GM21576 (cell line): ENCODE measurements around the gene PRADC1.

Experiments
- ATAC-seq: cut with Tn5 transposase; IDR thresholded peaks from one replicate; pipeline ENCODE4 v1.9.1; 2021; ENCODE audit warnings: mild to moderate bottlenecking, moderate library complexity; ENCODE audit not compliant: unreplicated experiment

The PRADC1 gene

DNA sequence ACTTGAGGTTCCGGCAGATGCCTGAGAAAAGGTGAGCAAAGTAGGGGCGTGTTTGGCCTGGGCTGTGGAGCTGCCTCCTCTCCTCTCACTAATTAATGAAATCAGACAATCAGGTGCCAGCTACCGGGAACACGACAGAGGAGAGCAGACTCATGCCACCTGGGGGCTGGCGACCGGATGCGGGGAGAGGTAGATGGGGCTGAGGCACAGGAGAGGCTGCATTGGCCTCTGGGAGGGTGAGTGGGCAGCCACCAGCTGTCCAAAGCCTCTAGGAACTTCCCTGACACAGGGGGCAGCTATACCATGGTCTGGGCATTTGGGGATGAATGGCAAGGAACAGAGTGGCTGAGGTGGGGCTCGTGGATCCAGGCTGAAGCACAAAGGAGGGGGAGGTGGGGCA is 26.2 kb upstream of the PRADC1 start:
- ATAC-seq, result no peak

DNA sequence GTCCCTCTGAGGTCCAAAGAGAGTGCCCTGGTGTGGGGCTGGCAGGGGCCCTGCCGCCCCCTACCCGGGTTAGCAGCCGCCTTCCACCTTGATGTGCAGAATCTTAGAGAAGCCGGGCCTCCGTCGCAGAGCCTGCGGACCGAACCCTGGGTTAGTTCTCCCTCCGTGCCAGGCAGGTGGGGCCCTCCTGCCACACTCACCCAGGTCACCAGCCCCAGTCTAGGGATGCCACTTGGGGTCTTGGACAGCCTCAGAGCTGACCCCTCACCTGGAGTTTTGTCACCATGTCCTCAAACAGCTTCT is 25.8 kb upstream of the PRADC1 start:
- no peak for ATAC-seq

DNA sequence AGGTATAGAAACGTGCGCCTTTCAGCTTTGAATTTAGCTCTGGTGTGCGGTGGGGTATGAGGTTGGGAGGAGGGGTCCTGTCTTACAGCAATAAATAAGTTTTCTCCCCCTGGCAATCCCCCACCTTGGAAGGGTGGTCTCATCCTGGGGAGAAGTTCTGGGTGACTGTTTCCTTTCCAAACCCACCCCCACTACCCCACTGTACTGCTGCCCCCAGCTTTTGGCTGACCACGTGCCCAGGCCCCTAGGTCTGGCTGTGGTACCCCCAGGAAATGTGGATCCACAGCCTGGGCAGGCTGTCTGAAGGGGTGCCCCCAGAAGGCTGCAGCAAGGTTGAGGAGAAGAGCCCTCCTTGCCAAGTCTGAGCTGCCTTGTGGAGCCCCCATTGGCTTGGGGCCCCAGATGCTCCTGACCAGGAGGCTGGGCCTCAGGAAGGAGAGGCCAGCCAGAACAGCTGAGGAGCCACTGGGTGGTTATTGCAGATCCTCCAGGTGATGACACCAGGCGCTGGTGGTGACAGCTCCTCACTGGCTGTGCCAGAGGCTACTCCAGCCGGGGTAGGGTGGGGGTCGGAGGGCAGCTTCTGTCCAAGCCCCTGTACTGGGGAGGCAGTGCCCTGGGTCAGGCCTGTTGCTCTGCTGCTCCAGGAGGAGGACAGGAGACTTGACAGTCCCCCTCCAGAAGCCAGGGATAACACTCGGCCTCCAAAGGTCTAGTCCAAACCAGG is 25.3 kb upstream of the PRADC1 start:
- ATAC-seq, result no peak

DNA sequence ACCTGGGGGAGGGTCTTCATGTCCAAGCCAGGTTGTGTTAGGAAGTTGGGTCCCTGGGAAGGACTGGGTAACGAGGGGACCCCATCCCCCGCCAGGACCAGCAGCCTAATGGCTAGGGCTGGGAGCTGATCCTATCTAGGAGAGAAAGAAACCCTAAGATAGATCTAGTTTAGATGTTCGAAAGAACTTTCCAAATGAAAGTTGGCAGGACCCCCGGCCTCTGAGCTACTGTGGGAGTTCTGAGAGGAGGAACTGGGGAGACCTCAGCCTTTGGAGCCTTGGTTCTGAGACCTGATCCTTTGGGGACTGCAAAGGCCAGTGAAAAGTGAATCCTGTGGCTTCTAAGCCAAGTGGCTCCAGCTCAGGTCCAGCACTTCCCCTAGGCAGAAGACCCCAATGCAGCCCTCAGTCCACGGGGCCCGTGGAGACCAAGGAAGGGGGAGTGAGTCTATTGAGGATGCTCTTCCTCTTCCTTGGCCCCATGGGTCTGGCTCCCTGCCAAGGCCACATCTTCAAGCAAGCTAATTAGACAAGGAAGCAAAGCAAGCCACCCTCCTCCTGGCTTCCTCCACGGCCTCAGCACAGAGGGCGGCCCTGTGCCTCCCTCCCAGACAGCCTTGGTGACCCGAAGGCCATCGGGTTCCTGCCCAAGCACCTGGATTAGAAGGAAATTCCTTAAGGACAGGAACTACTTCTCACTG is 24.5 kb upstream of the PRADC1 start:
- ATAC-seq, result no peak

DNA sequence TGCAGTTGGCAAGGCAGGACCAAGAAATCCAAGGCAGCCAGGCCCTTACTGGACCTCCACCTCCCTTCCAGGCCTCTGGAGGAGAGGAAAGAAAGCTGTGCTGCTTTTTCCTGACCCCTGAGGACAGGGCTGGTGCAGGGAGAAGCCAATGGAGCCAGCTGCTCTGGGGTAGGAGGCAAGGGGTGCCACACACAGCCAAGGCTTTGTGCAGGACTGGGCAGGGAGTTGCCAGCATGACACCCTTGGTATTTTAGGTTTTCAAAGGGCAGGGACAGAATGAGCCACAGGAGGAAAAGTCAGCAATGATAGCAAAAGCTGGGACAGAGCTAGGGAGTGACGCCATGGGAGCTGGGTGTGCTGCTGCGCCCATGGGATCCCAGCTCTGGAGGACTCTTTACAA is 24.0 kb upstream of the PRADC1 start:
- ATAC-seq, result no peak

DNA sequence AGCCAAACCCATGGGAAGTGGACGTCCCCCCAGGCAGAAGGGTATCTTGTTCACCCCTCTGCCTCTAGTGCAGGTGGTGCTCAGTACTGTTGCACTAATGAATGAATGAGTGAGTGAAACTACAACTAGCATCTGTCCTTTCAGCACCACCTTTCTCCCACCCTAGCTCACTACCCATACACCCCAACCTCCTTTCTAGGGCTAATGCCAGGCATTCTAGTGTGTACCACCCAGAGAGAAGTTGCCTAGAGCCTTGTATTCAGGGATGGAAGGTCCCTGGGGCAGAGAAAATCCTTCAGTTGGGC is 23.5 kb upstream of the PRADC1 start:
- ATAC-seq, result no peak

DNA sequence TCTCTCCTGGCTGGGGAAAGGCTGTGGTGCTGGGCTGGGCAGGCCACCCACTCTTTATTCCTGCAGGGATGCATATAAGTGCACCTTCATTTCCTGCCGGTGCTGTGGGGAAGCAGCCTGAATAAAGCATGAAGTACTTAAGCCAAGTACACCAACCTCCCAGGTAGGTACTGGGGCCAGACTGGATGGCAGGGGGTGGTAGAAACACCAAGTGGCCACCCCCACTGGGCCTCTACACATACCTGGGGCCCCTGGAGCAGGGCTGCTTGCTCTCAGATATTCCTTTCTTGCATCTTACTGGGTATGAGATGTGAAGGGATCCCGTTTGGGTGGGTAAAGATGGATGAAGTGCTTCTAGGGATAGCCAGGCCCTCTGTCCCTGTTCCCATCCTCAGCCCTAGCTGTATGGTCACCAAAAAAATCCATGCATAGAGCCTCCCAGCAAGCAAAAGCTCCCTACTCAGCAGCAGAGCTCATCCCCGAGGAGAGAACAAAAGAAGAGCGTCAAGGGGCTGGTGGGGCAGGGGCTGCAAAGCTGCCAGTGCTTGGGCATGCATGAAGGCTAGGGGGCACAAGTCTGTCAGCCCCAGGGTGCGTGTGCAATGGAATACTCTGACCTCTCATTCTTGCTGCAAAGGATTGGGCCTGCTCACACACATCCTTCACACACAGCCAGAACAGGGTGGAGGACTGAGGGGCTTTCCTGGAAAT is 23.0 kb upstream of the PRADC1 start:
- ATAC-seq, result no peak

DNA sequence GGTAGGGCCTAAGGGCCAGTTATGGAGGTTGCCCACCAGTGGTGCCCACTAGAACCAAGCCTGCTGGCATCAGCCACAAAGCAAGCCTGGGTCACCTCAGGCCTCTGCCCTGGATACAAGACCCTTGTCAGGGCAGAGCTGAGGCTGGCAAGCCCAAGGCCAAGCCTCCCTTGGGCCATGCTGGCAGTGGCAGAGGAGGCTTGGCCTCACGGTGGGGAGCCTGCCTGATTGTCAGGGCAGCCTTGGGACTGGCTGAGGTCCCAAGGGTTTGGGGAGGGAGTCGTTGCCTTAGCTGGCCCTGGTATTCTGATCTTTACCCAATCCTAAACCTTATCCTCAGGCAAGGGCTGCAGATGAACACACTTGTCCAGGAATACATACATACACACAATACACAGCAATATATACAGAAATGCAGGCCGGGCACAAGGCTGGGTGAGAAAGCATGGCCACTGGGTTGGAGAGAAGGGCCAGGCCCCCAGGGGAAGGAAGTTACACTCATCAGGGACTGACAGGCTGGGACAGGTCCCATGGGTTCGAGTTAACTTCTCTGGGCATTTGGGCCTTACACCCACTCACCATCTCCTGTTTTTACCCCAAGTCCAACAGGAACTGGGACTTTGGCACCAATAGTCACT is 22.1 kb upstream of the PRADC1 start:
- no peak for ATAC-seq

DNA sequence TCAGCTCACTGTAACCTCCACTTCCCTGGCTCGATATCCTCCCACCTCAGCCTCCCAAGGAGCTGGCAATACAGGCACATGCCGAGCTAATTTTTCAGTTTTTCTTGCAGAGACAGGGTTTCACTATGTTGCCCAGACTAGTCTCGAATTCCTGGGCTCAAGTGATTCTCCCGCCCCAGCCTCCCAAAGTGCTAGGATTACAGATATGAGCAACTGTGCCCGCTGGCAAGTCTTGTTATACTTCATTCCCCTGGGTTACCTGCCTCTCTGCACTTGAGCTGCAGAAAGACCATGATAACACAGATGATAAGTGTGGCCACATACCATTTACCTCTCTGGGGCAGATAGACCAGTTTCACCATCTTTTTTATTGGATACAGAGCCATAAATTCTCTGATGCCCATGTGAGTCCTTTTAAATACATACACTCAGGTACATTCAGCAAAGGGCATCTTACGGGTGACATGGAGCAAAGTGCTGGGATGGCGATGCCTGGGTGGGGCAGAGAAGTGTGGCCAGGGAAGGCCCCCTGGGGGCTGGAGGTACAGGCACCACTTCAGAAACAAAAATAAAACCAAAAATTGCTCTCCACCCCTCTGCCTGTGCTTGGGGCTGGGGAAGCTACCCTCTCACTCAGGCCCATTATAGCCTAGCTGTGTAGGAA is 21.4 kb upstream of the PRADC1 start:
- ATAC-seq, result no peak

DNA sequence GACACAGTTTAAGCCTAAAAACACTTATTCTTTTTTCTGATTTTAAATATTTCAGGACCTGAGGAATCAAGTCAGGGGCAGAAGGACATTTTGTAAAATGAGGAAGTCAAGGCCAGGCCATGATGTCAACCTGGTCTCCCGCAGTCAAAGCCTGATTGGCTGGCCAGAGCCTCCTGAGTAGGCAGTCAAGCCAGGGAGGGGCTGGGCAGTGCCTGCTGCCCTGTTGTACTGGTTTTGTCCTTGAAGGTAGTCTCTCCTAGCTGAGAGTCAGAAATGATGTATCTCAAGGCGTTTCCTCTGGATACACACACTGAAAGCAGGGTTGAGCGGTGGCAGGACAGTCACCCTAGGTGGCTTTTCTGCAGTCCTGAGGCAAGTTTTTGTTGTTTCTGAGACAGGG is 20.9 kb upstream of the PRADC1 start:
- ATAC-seq, result no peak

DNA sequence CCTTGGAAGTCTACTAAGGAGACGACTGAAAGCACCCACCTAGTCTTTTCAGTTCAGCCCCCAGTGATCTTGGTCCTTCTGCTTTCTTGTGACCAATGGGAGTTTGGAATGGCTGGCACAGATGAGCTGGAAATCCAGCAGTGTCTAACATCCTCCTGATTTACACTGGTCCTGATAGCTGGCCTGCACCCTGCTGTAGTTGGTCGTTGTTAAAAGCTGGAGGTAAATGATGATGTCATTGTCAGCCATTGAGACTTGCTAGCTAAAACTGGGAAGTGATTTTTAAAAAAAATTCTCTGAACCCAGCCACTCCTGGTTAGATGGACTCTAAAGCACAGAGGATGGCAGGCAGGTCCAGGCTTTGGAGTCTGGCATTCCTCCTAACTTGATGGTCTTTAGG is 20.4 kb upstream of the PRADC1 start:
- ATAC-seq, result no peak

DNA sequence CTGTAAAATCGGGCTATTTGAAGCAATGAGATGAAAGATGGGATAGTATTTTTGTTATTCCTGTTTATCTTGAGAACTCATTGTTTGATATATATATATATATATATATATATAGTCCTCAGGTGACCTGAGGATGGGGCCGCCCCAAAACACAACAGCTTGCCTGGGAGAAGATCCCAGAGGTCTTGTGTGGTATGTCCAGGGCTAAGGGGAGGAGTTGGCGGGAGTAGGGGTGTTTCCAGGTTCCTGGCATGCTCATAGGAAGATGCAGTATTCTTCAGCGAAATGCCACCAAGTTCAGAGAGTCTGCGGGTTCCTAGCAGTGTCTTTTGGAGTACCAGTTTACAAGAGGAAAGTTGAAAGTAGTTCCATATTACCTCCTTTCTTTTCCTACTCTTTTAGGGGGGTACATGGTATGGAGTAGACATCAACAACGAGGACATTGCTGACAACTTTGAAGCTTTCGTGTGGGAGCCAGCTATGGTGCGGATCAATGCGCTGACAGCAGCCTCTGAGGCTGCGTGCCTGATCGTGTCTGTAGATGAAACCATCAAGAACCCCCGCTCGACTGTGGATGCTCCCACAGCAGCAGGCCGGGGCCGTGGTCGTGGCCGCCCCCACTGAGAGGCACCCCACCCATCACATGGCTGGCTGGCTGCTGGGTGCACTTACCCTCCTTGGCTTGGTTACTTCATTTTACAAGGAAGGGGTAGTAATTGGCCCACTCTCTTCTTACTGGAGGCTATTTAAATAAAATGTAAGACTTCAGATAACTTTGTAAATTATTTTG is 19.4 kb upstream of the PRADC1 start:
- ATAC-seq, result no peak

DNA sequence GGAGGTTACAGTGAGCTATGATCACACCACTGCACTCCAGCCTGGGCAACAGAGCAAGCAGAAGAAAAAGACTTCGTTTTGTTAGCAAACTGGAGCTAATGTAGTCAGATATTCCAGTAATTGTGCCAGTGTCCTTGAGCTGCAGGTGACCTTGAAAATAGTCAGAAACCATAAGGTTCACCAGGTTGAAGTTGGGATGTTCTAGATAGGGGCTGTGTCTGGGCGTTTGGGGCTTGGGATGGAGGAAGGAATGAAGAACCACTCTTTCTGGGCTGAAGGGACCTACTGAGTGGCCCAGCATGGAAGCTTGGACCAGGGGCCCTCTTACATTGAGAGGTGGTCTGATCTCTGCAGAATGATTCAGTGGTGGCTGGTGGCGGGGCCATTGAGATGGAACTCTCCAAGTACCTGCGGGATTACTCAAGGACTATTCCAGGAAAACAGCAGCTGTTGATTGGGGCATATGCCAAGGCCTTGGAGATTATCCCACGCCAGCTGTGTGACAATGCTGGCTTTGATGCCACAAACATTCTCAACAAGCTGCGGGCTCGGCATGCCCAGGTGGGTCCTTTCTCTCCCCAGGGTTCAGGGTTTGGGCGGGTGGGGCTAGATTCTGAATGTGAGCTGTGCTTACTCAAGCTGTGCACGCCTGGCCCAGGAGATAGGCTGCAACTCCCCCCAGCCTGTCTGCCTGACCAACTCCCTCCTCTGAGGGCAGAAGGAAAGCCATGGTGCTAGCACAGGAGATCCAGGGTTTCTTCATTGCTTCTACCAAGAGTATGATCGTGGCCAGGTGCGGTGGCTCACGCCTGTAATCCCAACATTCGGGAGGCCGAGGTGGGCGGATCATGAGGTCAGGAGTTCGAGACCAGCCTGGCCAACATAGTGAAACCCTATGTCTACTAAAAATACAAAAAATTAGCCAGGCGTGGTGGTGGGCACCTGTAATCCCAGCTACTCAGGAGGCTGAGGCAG is 18.1 kb upstream of the PRADC1 start:
- ATAC-seq, result no peak

DNA sequence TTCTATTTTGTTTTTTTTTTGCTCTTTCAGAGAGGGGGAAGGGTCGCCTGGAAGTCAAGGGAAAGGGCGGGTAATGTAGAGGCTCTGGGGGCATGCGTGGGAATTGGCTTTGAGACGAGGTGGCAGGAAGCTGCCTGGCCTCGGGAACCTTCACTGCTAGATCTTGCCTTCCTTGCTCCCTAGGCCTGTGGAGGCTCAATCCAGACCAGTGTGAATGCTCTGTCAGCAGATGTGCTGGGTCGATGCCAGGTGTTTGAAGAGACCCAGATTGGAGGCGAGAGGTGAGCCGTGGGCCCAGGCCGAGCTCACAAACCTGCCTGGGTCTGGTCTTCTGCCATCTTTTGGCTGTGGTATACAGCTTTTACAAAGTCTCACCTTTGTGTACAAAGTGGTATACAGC is 16.6 kb upstream of the PRADC1 start:
- ATAC-seq, result no peak

DNA sequence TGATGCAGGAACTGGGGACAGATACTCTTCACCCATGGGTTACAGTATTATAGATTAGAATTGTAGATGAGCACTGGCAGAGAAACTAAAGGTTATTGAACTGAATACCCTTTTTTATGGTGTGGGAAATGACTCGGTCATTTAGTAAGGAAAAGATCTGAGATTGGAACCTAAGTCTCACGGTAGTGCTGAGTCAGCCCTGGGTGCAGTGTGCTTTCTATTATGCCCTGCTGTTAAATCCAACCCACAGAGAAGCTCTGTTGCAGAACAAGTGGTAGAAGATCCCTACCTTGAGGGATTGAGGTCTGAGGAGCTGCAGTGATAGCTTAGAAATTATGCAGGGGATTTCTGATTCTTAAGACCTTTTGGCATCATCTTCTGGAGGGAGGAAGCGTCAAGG is 13.8 kb upstream of the PRADC1 start:
- ATAC-seq, result no peak

DNA sequence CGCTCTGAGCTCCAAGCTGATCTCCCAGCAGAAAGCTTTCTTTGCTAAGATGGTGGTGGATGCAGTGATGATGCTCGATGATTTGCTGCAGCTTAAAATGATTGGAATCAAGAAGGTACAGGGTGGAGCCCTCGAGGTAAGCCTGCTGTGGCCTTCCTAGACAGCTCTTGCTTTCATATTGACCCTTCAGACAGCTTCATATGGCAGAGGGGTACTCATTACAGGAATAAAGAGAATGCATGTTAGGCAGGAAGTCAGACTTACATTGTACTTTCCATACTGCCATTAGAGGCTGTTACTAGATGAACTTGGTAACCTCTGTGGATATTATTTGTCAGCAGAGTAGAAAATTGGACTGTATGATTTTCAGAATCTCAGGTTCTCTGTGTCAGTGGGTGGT is 11.5 kb upstream of the PRADC1 start:
- ATAC-seq, result no peak

DNA sequence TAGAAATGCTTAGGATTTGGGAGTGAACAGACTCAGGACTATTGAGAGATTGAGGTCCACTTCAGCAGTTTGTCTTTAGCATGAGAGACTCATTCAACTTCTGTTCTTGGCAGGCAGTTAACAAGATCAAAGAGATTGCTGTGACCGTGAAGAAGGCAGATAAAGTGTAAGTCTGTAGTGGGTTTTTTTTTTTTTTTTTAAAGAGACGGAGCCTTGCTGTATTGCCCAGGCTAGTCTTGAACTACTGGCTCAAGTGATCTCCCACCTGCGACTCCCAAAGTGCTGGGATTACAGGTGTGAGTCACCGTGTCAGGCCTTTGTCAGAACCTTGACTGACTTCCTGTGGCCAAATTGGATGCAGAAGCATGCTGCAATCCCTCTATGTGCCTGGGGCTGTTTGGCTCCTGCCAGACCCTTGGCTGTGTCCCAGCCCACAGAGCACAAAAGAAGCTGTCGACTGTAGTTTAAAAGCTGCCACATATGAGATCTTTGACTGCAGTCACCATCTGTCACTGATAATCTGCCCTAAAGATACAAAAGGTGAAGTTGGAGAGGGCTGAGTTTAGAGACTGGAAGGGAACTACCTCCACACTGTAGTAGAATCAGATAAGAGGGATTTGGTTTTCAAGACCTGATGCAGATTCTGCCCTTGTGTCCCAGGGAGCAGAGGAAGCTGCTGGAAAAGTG is 11.0 kb upstream of the PRADC1 start:
- ATAC-seq, result no peak

DNA sequence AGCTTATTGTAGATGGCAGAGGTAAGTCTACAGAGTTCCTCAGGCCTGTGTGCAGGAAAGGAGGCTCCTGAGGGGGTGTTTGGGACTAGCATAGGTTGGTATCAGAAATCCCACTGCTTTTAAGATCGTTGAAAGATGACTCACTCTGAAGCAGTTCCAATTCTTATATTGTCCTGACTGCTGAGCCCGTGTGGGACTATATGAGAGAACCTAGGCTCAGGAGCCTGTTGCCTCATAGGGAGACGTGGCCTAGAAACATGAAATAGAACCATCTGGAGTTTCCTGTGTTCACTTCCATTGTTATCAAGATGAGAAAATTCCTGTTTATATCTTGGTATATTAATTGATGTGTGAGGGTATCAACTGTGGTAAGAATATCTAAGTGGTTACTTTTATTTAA is 6.7 kb upstream of the PRADC1 start:
- ATAC-seq, result no peak

DNA sequence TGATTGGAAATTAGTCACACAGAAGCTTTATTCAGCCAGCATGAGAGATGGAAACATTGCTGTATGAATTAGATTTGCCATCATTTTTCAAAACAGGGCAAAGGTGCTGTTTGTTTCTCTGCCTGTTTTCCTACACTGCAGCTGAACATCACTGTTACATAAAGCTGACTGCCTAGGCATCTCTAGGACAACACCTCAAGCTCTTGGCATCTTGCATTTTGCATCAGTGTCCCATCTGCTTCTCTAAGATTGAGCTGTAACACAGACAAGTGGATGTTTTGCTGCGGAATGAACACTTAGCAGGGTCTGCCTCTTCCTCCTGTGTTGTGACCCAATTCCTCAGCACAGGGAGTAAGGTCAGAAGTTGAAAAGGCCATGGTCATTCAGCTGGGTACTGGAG is 5.9 kb upstream of the PRADC1 start:
- no peak for ATAC-seq
